H9 (cell line): ENCODE data around the gene CR1L. TPM values are rescaled to one million over a fixed set of nuclear protein-coding genes. Genes with fewer than 3 reads are reported as not detected.

Experiments used
- DNase-seq: peaks from one replicate; pipeline ENCODE4 v3.0.0-alpha.2; 2017
- H2AFZ ChIP-seq: one replicate; pipeline ENCODE4 v1.6.1; 2013; ENCODE audit warnings: mild to moderate bottlenecking, low read length, control low read depth, moderate library complexity
- H2AK5ac ChIP-seq: 2 replicates; pipeline ENCODE4 v1.6.1; 2013; ENCODE audit warnings: low read length, control low read depth, mixed read lengths; ENCODE audit not compliant: insufficient read length
- H2BK120ac ChIP-seq: one replicate; pipeline ENCODE4 v1.6.1; 2013; ENCODE audit warnings: low read depth, mild to moderate bottlenecking, low read length, control low read depth, inconsistent platforms; ENCODE audit not compliant: poor library complexity, severe bottlenecking
- H2BK12ac ChIP-seq: 2 replicates; pipeline ENCODE4 v1.6.1; 2013; ENCODE audit warnings: low read length, control low read depth, mixed read lengths, low read depth; ENCODE audit not compliant: insufficient read length
- H2BK15ac ChIP-seq: 2 replicates; pipeline ENCODE4 v1.6.1; 2013; ENCODE audit warnings: low read depth, low read length, control low read depth
- H2BK20ac ChIP-seq: one replicate; pipeline ENCODE4 v1.6.1; 2013; ENCODE audit warnings: low read depth, mild to moderate bottlenecking, low read length, control low read depth, inconsistent platforms; ENCODE audit not compliant: poor library complexity, severe bottlenecking
- H2BK5ac ChIP-seq: 2 replicates; pipeline ENCODE4 v1.6.1; 2013; ENCODE audit warnings: low read length, control low read depth, mixed read lengths; ENCODE audit not compliant: insufficient read length
- H3K14ac ChIP-seq: 2 replicates; pipeline ENCODE4 v1.6.1; 2013; ENCODE audit warnings: low read length, control low read depth; ENCODE audit not compliant: insufficient read depth
- H3K18ac ChIP-seq: 2 replicates; pipeline ENCODE4 v1.6.1; 2013; ENCODE audit warnings: low read depth, mild to moderate bottlenecking, mixed read lengths, low read length, control low read depth; ENCODE audit not compliant: insufficient read length
- H3K23ac ChIP-seq: 2 replicates; pipeline ENCODE4 v1.6.1; 2013; ENCODE audit warnings: low read length, control low read depth, mixed read lengths, low read depth; ENCODE audit not compliant: insufficient read length
- H3K23me2 ChIP-seq: 2 replicates; pipeline ENCODE4 v1.6.1; 2013; ENCODE audit warnings: low read depth, mild to moderate bottlenecking, mixed read lengths, low read length, control low read depth; ENCODE audit not compliant: insufficient read length, poor library complexity, severe bottlenecking
- H3K27ac ChIP-seq: 2 replicates; pipeline ENCODE4 v1.5.1; 2013; ENCODE audit warnings: low read length, control low read depth, mixed read lengths, low read depth; ENCODE audit not compliant: insufficient read length
- H3K27me3 ChIP-seq: 2 replicates; pipeline ENCODE4 v1.6.1; 2013; ENCODE audit warnings: low read length, control low read depth, inconsistent platforms; ENCODE audit not compliant: insufficient read depth
- H3K4ac ChIP-seq: 2 replicates; pipeline ENCODE4 v1.6.1; 2013; ENCODE audit warnings: low read depth, mild to moderate bottlenecking, control low read depth, inconsistent platforms, low read length, moderate library complexity
- H3K4me1 ChIP-seq: 2 replicates; pipeline ENCODE4 v1.6.1; 2013; ENCODE audit warnings: low read length, control low read depth, inconsistent platforms; ENCODE audit not compliant: insufficient read depth
- H3K4me2 ChIP-seq: 2 replicates; pipeline ENCODE4 v1.6.1; 2013; ENCODE audit warnings: low read length, control low read depth, mixed read lengths; ENCODE audit not compliant: insufficient read length, insufficient read depth
- H3K56ac ChIP-seq: 2 replicates; pipeline ENCODE4 v1.6.1; 2013; ENCODE audit warnings: low read depth, mild to moderate bottlenecking, mixed read lengths, low read length, control low read depth; ENCODE audit not compliant: insufficient read length
- H3K79me1 ChIP-seq: 2 replicates; pipeline ENCODE4 v1.6.1; 2013; ENCODE audit warnings: low read depth, mild to moderate bottlenecking, moderate library complexity, low read length, control low read depth, inconsistent platforms; ENCODE audit not compliant: insufficient read depth, poor library complexity, severe bottlenecking
- H3K79me2 ChIP-seq: 2 replicates; pipeline ENCODE4 v1.6.1; 2013; ENCODE audit warnings: low read length, control low read depth, inconsistent platforms; ENCODE audit not compliant: insufficient read depth
- H3K9ac ChIP-seq: 2 replicates; pipeline ENCODE4 v1.6.1; 2013; ENCODE audit warnings: low read length, control low read depth, mixed read lengths; ENCODE audit not compliant: insufficient read length; ENCODE audit errors: extremely low read depth
- H3K9me3 ChIP-seq: one replicate; pipeline ENCODE4 v1.6.1; 2013; ENCODE audit warnings: low read depth, low read length, inconsistent platforms; ENCODE audit not compliant: control insufficient read depth
- H3T11ph ChIP-seq: one replicate; pipeline ENCODE4 v1.6.1; 2013; ENCODE audit warnings: mild to moderate bottlenecking, low read length, control low read depth, inconsistent platforms
- H4K20me1 ChIP-seq: one replicate; pipeline ENCODE4 v1.6.1; 2013; ENCODE audit not compliant: control insufficient read depth, insufficient read length, insufficient read depth
- H4K5ac ChIP-seq: 2 replicates; pipeline ENCODE4 v1.6.1; 2013; ENCODE audit warnings: low read depth, mild to moderate bottlenecking, mixed read lengths, low read length, control low read depth; ENCODE audit not compliant: insufficient read length
- H4K8ac ChIP-seq: replicated peaks from 2 replicates; pipeline ENCODE4 v1.6.1; 2013; ENCODE audit warnings: low read length, control low read depth, mixed read lengths, low read depth; ENCODE audit not compliant: insufficient read length
- H4K91ac ChIP-seq: 2 replicates; pipeline ENCODE4 v1.6.1; 2013; ENCODE audit warnings: low read depth, mild to moderate bottlenecking, moderate library complexity, mixed read lengths, low read length, control low read depth; ENCODE audit not compliant: insufficient read length
- H3K27ac Mint-ChIP-seq, 3 experiments: 2 replicates in 2 of 3; 3 replicates in 1 of 3; pipeline ENCODE4 v1.8.0; 2020 to 2021; ENCODE audit warnings: mixed read lengths in 3 of 3, mild to moderate bottlenecking in 1 of 3, moderate library complexity in 1 of 3
- H3K27me3 Mint-ChIP-seq: 2 replicates; pipeline ENCODE4 v1.8.0; 2021; ENCODE audit warnings: low read depth, mild to moderate bottlenecking, moderate library complexity, mixed read lengths
- H3K36me3 Mint-ChIP-seq, 3 experiments: 2 replicates in 2 of 3; 3 replicates in 1 of 3; pipeline ENCODE4 v1.8.0; 2020 to 2021; ENCODE audit warnings: low read depth in 3 of 3, mixed read lengths in 3 of 3; ENCODE audit not compliant: insufficient read depth in 1 of 3
- H3K4me1 Mint-ChIP-seq, 2 experiments: 2 replicates each; pipeline ENCODE4 v1.8.0; 2020; ENCODE audit warnings: mixed read lengths in 2 of 2
- H3K4me3 Mint-ChIP-seq, 2 experiments: 2 replicates in 1 of 2; 3 replicates in 1 of 2; pipeline ENCODE4 v1.8.0; 2020 to 2021; ENCODE audit warnings: mild to moderate bottlenecking in 2 of 2, mixed read lengths in 2 of 2, moderate library complexity in 1 of 2
- H3K9me3 Mint-ChIP-seq, 2 experiments: 2 replicates in 1 of 2; 3 replicates in 1 of 2; pipeline ENCODE4 v1.8.0; 2020; ENCODE audit warnings: mild to moderate bottlenecking in 2 of 2, mixed read lengths in 2 of 2, moderate library complexity in 1 of 2
- WGBS: extraction: QIAGEN DNeasy Blood & Tissue Kit; methylation state at CpG from one replicate; pipeline ENCODE4 v1.1.7; 2013; ENCODE audit warnings: missing lambda C conversion rate, low lambda C conversion rate, mixed read lengths; ENCODE audit not compliant: insufficient read length; ENCODE audit errors: extremely low coverage; 5-methylcytosine and 5-hydroxymethylcytosine counted together
- total RNA-seq: library from RNA; stranded (reverse); gene quantifications from 2 replicates; pipeline ENCODE4 v1.2.1, GENCODE V29; 2021
- TF ChIP-seq, protein P1 (sequence below): fragments of 200-600 bp; sonication (generic); conservative IDR thresholded peaks from 3 replicates; pipeline ENCODE4 v1.8.0; 2021; ENCODE audit warnings: antibody characterized with exemption, mild to moderate bottlenecking

The CR1L gene
- total RNA-seq, 1 experiment from 2014 or later: 0.37 TPM

DNA sequence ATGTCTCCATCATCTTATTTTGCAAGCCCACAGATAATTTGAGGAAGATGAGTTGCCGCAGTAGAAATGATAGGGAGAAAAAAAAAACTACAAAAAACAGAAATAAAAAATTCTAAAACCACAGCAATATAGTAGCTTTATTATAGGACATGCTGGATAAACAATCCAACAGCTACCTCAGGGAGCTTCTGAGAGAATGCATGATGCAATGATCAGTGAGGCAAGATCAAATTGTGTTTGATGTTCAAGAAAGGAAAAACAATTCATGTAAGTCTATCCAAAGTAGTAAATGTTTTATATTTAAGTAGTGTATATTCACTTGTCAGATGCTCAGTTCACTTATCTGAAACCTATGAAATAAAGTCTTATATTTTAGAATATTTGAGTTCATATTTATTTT lies 6.7 kb downstream of the CR1L start:
- Histone ChIP-seq H4K20me1 (no peaks in the 10 kb centered on the region), H2AK5ac (no peak overlapping the region), H3K18ac (no peak overlapping the region), H4K8ac (no peak overlapping the region), H3K27me3 (no peaks in the 10 kb centered on the region), H2AFZ (no peak overlapping the region), H2BK5ac (no peak overlapping the region), H3K23ac (no peak overlapping the region), H3K4me1 (no peaks in the 10 kb centered on the region; the same call in 1 of the 2 replicates), H3K9me3 (no peaks in the 10 kb centered on the region), H2BK15ac (no peak overlapping the region), H3K27ac (no peak overlapping the region), H4K91ac (no peak overlapping the region), H4K5ac (no peak overlapping the region), H2BK120ac (no peak overlapping the region), H3T11ph (no peak overlapping the region), H3K4ac (no peak overlapping the region), H2BK20ac (no peak overlapping the region), H3K79me2 (no peaks in the 10 kb centered on the region), H3K56ac (no peak overlapping the region), H3K23me2 (no peaks in the 10 kb centered on the region), H3K14ac (no peak overlapping the region), H3K79me1 (no peaks in the 10 kb centered on the region), H2BK12ac (no peak overlapping the region), H3K9ac (no peak overlapping the region), H3K4me2 (no peak overlapping the region)
- TF ChIP-seq, protein P1, sequence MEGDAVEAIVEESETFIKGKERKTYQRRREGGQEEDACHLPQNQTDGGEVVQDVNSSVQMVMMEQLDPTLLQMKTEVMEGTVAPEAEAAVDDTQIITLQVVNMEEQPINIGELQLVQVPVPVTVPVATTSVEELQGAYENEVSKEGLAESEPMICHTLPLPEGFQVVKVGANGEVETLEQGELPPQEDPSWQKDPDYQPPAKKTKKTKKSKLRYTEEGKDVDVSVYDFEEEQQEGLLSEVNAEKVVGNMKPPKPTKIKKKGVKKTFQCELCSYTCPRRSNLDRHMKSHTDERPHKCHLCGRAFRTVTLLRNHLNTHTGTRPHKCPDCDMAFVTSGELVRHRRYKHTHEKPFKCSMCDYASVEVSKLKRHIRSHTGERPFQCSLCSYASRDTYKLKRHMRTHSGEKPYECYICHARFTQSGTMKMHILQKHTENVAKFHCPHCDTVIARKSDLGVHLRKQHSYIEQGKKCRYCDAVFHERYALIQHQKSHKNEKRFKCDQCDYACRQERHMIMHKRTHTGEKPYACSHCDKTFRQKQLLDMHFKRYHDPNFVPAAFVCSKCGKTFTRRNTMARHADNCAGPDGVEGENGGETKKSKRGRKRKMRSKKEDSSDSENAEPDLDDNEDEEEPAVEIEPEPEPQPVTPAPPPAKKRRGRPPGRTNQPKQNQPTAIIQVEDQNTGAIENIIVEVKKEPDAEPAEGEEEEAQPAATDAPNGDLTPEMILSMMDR: no peak
- H3K27ac Mint-ChIP-seq: no peak overlapping the region
- peaks cover 2 to 3% of the 10 kb centered on the region in 2 experiments; a peak in 3 of 5 replicates for H3K9me3 Mint-ChIP-seq
- peaks cover 0 to 3% (median 2%) of the 10 kb centered on the region in 3 experiments; a peak in 4 of 7 replicates for H3K36me3 Mint-ChIP-seq
- no peak overlapping the region for H3K4me3 Mint-ChIP-seq
- no peaks in the 10 kb centered on the region for H3K27me3 Mint-ChIP-seq
- peaks cover 26 to 33% of the 10 kb centered on the region in 2 experiments for H3K4me1 Mint-ChIP-seq
- DNase-seq: no peak
- WGBS: no CpG with 5 or more reads among the region's 1 CpG
